Lower leg skin (tissue), 4 donors: ENCODE measurements around the gene HUS1. TPM values are rescaled to one million over a fixed set of nuclear protein-coding genes. Genes with fewer than 3 reads are reported as not detected.
A peak's percentile ranks its signal among the peaks of the same experiment; 100 is the strongest.
"Not testable (repeated sequence)": the region's sequence is repeated elsewhere in the genome, so short reads cannot be mapped to it uniquely, and the experiment has no call there.

Experiments
- DNase-seq, 2 donors: peaks; one replicate each; pipeline ENCODE4 v3.0.0-alpha.2; 2019; ENCODE audit warnings: low spot score in 2 of 2
- H3K4me3 ChIP-seq: fragments of 200-600 bp; sonication (generic); 2 replicates; pipeline ENCODE4 v1.5.1; 2017; ENCODE audit warnings: mild to moderate bottlenecking, low read depth; ENCODE audit not compliant: poor library complexity, severe bottlenecking
- CTCF ChIP-seq, 3 donors: fragments of 450-650 bp; IDR thresholded peaks; one replicate each; pipeline ENCODE4 v1.5.1; 2016; ENCODE audit warnings: antibody characterized with exemption in 3 of 3, mild to moderate bottlenecking in 3 of 3, moderate library complexity in 2 of 3
- POLR2A ChIP-seq, 2 donors: fragments of 450-650 bp; IDR thresholded peaks; one replicate each; pipeline ENCODE4 v1.6.1; 2016 to 2017; ENCODE audit warnings: antibody characterized with exemption in 2 of 2, mild to moderate bottlenecking in 1 of 2, moderate library complexity in 1 of 2
- WGBS, 2 donors: methylation state at CpG; one replicate each; pipeline ENCODE4 v1.1.5; 2018; 5-methylcytosine and 5-hydroxymethylcytosine counted together
- intact Hi-C: fragments of 100-400 bp; cut with DNase I; formaldehyde crosslinking; loops from one replicate; pipeline ENCODE4 v1.15.0; 2023; ENCODE audit warnings: low total_unique reads
- total RNA-seq, 4 donors: library from RNA; depleted of rRNA; stranded (reverse); fragments of >200 nt; gene quantifications; one replicate each; pipeline ENCODE4 v1.1.0, GENCODE V29; 2016

Gene HUS1
- total RNA-seq, 4 donors from 2014 or later = 13.8 to 74.1 (median 29.3) TPM

- WGBS, 2 donors = 94 to 98% methylated on average over 12 of the region's 12 CpGs
- intact Hi-C loops = loop anchor here (10.0 kb wide), 1 partner anchor 105 kb away; no protein-coding TSS in a partner anchor
- TF ChIP-seq POLR2A (IDR thresholded peaks at IDR 0.05) (no peak), CTCF (IDR thresholded peaks at IDR 0.05) (no peak)
- H3K4me3 ChIP-seq = no peak overlapping the region
- DNase-seq = no peak
These were observed 20.0 kb upstream of the HUS1 start for GRCh38 chr7:47999413-47999812.

- 77 to 81% methylated on average over 3 of the region's 3 CpGs for WGBS, 2 donors
- TF ChIP-seq CTCF (IDR thresholded peaks at IDR 0.05) = no peak
- TF ChIP-seq POLR2A (IDR thresholded peaks at IDR 0.05) = no peak
- no peak overlapping the region for H3K4me3 ChIP-seq
- DNase-seq = no peak
- intact Hi-C loops = loop anchor here (10.0 kb wide), 1 partner anchor 112 kb away; no protein-coding TSS in a partner anchor
These were observed 13.0 kb upstream of the HUS1 start for GRCh38 chr7:47992446-47992845.

GRCh38 chr7:47991741-47992311, 12.4 kb upstream of the HUS1 start:
- peak; percentile 86 to 98 for DNase-seq
- no peak for TF ChIP-seq POLR2A (IDR thresholded peaks at IDR 0.05)
- no peak for TF ChIP-seq CTCF (IDR thresholded peaks at IDR 0.05)
- H3K4me3 ChIP-seq = peak overlapping the region; percentile 34
- intact Hi-C loops = loop anchor here (10.0 kb wide), 1 partner anchor 113 kb away; no protein-coding TSS in a partner anchor
- 1 to 4% methylated on average over 26 of the region's 26 CpGs for WGBS, 2 donors

GRCh38 chr7:47991270-47991669, 11.9 kb upstream of the HUS1 start:
- TF ChIP-seq CTCF (IDR thresholded peaks at IDR 0.05) (no peak), POLR2A (IDR thresholded peaks at IDR 0.05) (no peak)
- no peak overlapping the region for H3K4me3 ChIP-seq
- no peak for DNase-seq
- intact Hi-C loops = loop anchor here (10.0 kb wide), 1 partner anchor 114 kb away; no protein-coding TSS in a partner anchor
- WGBS, 2 donors = 82 to 88% methylated on average over 1 of the region's 1 CpG

GRCh38 chr7:47990592-47990991, 11.2 kb upstream of the HUS1 start:
- intact Hi-C loops = loop anchor here (10.0 kb wide), 1 partner anchor 114 kb away; no protein-coding TSS in a partner anchor
- H3K4me3 ChIP-seq = no peak overlapping the region
- WGBS, 2 donors = 96 to 98% methylated on average over 5 of the region's 5 CpGs
- no peak for TF ChIP-seq POLR2A (IDR thresholded peaks at IDR 0.05)
- TF ChIP-seq CTCF (IDR thresholded peaks at IDR 0.05) = no peak
- no peak for DNase-seq

- intact Hi-C loops = loop anchor here (10.0 kb wide), 1 partner anchor 115 kb away; no protein-coding TSS in a partner anchor
- H3K4me3 ChIP-seq, DNase-seq: not testable (repeated sequence)
- WGBS, 2 donors = 77 to 79% methylated on average over 10 of the region's 10 CpGs
These were observed 10.4 kb upstream of the HUS1 start for GRCh38 chr7:47989607-47990400.
